Stimulated activated CD8-positive, alpha-beta memory T cell treated with anti-CD3 and anti-CD28 coated beads, Interleukin-15, amount 100 ng/mL, for 4 hours (primary cell): ENCODE results near the gene ITPR1.
"Not testable (repeated sequence)": the region's sequence is repeated elsewhere in the genome, so short reads cannot be mapped to it uniquely, and the experiment has no call there.

Experiments used
- DNase-seq, 2 donors: peaks; one replicate each; pipeline ENCODE4 v3.0.0-alpha.2; 2020; ENCODE audit warnings: low read depth in 2 of 2

The ITPR1 gene

GRCh38 chr3:4596612-4597011, 103.5 kb downstream of the ITPR1 start:
- no peak for DNase-seq

GRCh38 chr3:4597208-4597985, 104.2 kb downstream of the ITPR1 start:
- no peak for DNase-seq

GRCh38 chr3:4598232-4598631, 105.1 kb downstream of the ITPR1 start:
- not testable (repeated sequence) for DNase-seq

- DNase-seq, result no peak
Observed at GRCh38 chr3:4599612-4600011, 106.5 kb downstream of the ITPR1 start.

GRCh38 chr3:4600493-4600892, 107.3 kb downstream of the ITPR1 start:
- DNase-seq, result no peak

GRCh38 chr3:4601892-4602291, 108.7 kb downstream of the ITPR1 start:
- no peak for DNase-seq

- no peak for DNase-seq
Observed at GRCh38 chr3:4604693-4605092, 111.5 kb downstream of the ITPR1 start.

- no peak for DNase-seq
Observed at GRCh38 chr3:4606911-4607310, 113.8 kb downstream of the ITPR1 start.

GRCh38 chr3:4613366-4613765, 120.2 kb downstream of the ITPR1 start:
- no peak for DNase-seq

- DNase-seq, result no peak
Observed at GRCh38 chr3:4614070-4614469, 120.9 kb downstream of the ITPR1 start.

- no peak for DNase-seq
Observed at GRCh38 chr3:4614927-4615326, 121.8 kb downstream of the ITPR1 start.

GRCh38 chr3:4615750-4616149, 122.6 kb downstream of the ITPR1 start:
- no peak for DNase-seq

- no peak for DNase-seq
Observed at GRCh38 chr3:4623421-4623999, 130.4 kb downstream of the ITPR1 start.

- no peak for DNase-seq
Observed at GRCh38 chr3:4627651-4628375, 134.7 kb downstream of the ITPR1 start.

- DNase-seq, result no peak
Observed at GRCh38 chr3:4629095-4630007, 136.2 kb downstream of the ITPR1 start.

- no peak for DNase-seq
Observed at GRCh38 chr3:4633078-4634004, 140.2 kb downstream of the ITPR1 start.

- no peak for DNase-seq
Observed at GRCh38 chr3:4634894-4635293, 141.7 kb downstream of the ITPR1 start.

- DNase-seq, result no peak
Observed at GRCh38 chr3:4637265-4637664, 144.1 kb downstream of the ITPR1 start.

GRCh38 chr3:4641863-4642563, 148.9 kb downstream of the ITPR1 start:
- no peak for DNase-seq

GRCh38 chr3:4642611-4643010, 149.5 kb downstream of the ITPR1 start:
- no peak for DNase-seq
